Endothelial cell of umbilical vein (primary cell): Measurements from ENCODE around the gene IL16. TPM values are rescaled to one million over a fixed set of nuclear protein-coding genes. Genes with fewer than 3 reads are reported as not detected.

Experiments used
- BruUV-seq: library from RNA; stranded (reverse); fragments of 400-500 nt; replicated peaks from 2 replicates; lab custom pipeline; 2021; lab: Mats Ljungman, UMichigan
- CTCF ChIA-PET: fragments of 300-600, 350-600 bp; sonication (Branson Sonifier 250); formaldehyde crosslinking; loops from one replicate; lab custom pipeline; 2021; ENCODE audit warnings: antibody characterized with exemption, inconsistent platforms; lab: Charles Lee
- POLR2A ChIA-PET: fragments of 300-600, 350-600 bp; sonication (Branson Sonifier 250); formaldehyde crosslinking; loops from one replicate; lab custom pipeline; 2021; ENCODE audit warnings: antibody characterized with exemption, inconsistent platforms; lab: Charles Lee
- DNase-seq: peaks from one replicate; pipeline ENCODE4 v3.0.0-alpha.2; 2011; ENCODE audit warnings: low read depth, low spot score
- FAIRE-seq: peaks from 2 replicates; lab custom pipeline; 2011; peaks lifted over from hg19 to GRCh38; lab: Jason Lieb, UNC
- H2AFZ ChIP-seq: 2 replicates; pipeline ENCODE4 v1.6.0; 2012; ENCODE audit warnings: low read depth, low read length, control low read depth, inconsistent platforms
- H3K27ac ChIP-seq: 2 replicates; pipeline ENCODE4 v1.5.1; 2011; ENCODE audit warnings: low read depth, mild to moderate bottlenecking, control low read depth, low read length, moderate library complexity; ENCODE audit not compliant: insufficient read depth
- H3K27me3 ChIP-seq, 2 experiments: 2 replicates each; pipeline versions ENCODE4 v1.6.0 to v1.6.1; 2011; ENCODE audit warnings: low read length in 2 of 2, mixed read lengths in 1 of 2; ENCODE audit not compliant: control insufficient read depth in 2 of 2, insufficient read depth in 2 of 2
- H3K36me3 ChIP-seq, 2 experiments: 2 replicates in 1 of 2; 3 replicates in 1 of 2; pipeline ENCODE4 v1.5.1; 2011; ENCODE audit warnings: low read length in 2 of 2, mild to moderate bottlenecking in 1 of 2, moderate library complexity in 1 of 2; ENCODE audit not compliant: control insufficient read depth in 2 of 2, insufficient read depth in 2 of 2; ENCODE audit errors: extremely low read depth in 1 of 2
- H3K4me1 ChIP-seq: 3 replicates; pipeline ENCODE4 v1.5.1; 2011; ENCODE audit warnings: mild to moderate bottlenecking, low read length; ENCODE audit not compliant: control insufficient read depth, insufficient read depth; ENCODE audit errors: extremely low read depth
- H3K4me2 ChIP-seq: 2 replicates; pipeline ENCODE4 v1.6.1; 2011; ENCODE audit warnings: low read length, control low read depth, mixed read lengths; ENCODE audit not compliant: insufficient read depth
- H3K4me3 ChIP-seq, 3 experiments: fragments of 200-600 bp in 1 of 3; sonication (generic), shearing (Covaris generic) in 1 of 3; replicated peaks in 1 of 3; 2 replicates each; pipeline ENCODE4 v1.5.1; 2011 to 2016; ENCODE audit warnings: control low read depth in 3 of 3, low read length in 3 of 3, mild to moderate bottlenecking in 2 of 3, inconsistent platforms in 1 of 3, low read depth in 1 of 3, moderate library complexity in 1 of 3; ENCODE audit not compliant: insufficient read depth in 1 of 3
- H3K79me2 ChIP-seq: 2 replicates; pipeline ENCODE4 v1.6.0; 2012; ENCODE audit warnings: low read length, inconsistent platforms; ENCODE audit not compliant: control insufficient read depth, insufficient read depth
- H3K9ac ChIP-seq: replicated peaks from 2 replicates; pipeline ENCODE3; 2011; ENCODE audit warnings: low read length, control low read depth; ENCODE audit not compliant: insufficient read depth; ENCODE audit errors: extremely low read depth
- H3K9me1 ChIP-seq: replicated peaks from 3 replicates; pipeline ENCODE4 v1.6.0; 2011; ENCODE audit warnings: mild to moderate bottlenecking, low read length; ENCODE audit not compliant: control insufficient read depth, insufficient read depth; ENCODE audit errors: extremely low read depth
- H3K9me3 ChIP-seq: replicated peaks from 2 replicates; pipeline ENCODE4 v1.5.1; 2012; ENCODE audit warnings: low read length, inconsistent platforms; ENCODE audit not compliant: control insufficient read depth, insufficient read depth
- H4K20me1 ChIP-seq: replicated peaks from 2 replicates; pipeline ENCODE3; 2011; ENCODE audit warnings: mild to moderate bottlenecking, low read length; ENCODE audit not compliant: control insufficient read depth, insufficient read depth; ENCODE audit errors: extremely low read depth
- CTCF ChIP-seq, 2 donors: IDR thresholded peaks; 1 replicate in 1 of 2; 2 replicates in 1 of 2; pipeline ENCODE4 v1.5.1; 2011; ENCODE audit warnings: low read length in 2 of 2, mild to moderate bottlenecking in 2 of 2, moderate library complexity in 2 of 2, control low read depth in 1 of 2, inconsistent platforms in 1 of 2, low read depth in 1 of 2; ENCODE audit not compliant: insufficient read depth in 1 of 2; ENCODE audit errors: extremely low read depth in 1 of 2
- EZH2 ChIP-seq: IDR thresholded peaks from 2 replicates; pipeline ENCODE4 v1.6.1; 2012; ENCODE audit warnings: borderline replicate concordance, low read depth, mild to moderate bottlenecking, moderate library complexity, low read length, inconsistent platforms; ENCODE audit not compliant: severe bottlenecking
- FOS ChIP-seq: IDR thresholded peaks from 2 replicates; pipeline ENCODE4 v1.6.1; 2011; ENCODE audit warnings: mild to moderate bottlenecking, low read length, moderate library complexity, borderline replicate concordance; ENCODE audit not compliant: insufficient read depth
- GATA2 ChIP-seq: IDR thresholded peaks from 2 replicates; pipeline ENCODE4 v1.7.0; 2011; ENCODE audit warnings: low read depth, mild to moderate bottlenecking, moderate library complexity, mixed read lengths, low read length; ENCODE audit not compliant: insufficient read length, insufficient read depth
- JUN ChIP-seq: IDR thresholded peaks from 2 replicates; pipeline ENCODE4 v1.6.1; 2011; ENCODE audit warnings: borderline replicate concordance, low read depth; ENCODE audit not compliant: insufficient read length, insufficient read depth
- MAX ChIP-seq: IDR thresholded peaks from 2 replicates; pipeline ENCODE4 v1.6.1; 2011; ENCODE audit not compliant: insufficient read depth, insufficient read length
- MYC ChIP-seq: IDR thresholded peaks from one replicate; pipeline ENCODE4 v1.6.1; 2011; ENCODE audit warnings: mild to moderate bottlenecking, low read depth, low read length
- POLR2A ChIP-seq: IDR thresholded peaks from 2 replicates; pipeline ENCODE4 v1.6.1; 2012; ENCODE audit warnings: low read depth, mild to moderate bottlenecking, control low read depth, low read length
- POLR2AphosphoS5 ChIP-seq: IDR thresholded peaks from 2 replicates; pipeline ENCODE4 v1.6.1; 2012; ENCODE audit warnings: low read depth, mild to moderate bottlenecking, control low read depth, low read length, moderate library complexity; ENCODE audit not compliant: insufficient read depth
- dilution Hi-C: fragments of 300-500 bp; cut with MboI; formaldehyde crosslinking; loops from one replicate; pipeline ENCODE4 v1.15.0; 2019; ENCODE audit warnings: low sequenced_read_pairs; ENCODE audit not compliant: extremely low pct_ligation_motif_present
- intact Hi-C: fragments of 100-400 bp; cut with micrococcal nuclease; formaldehyde crosslinking; loops from one replicate; pipeline ENCODE4 v1.10.0; 2022
- polyA plus RNA-seq, 4 experiments: library from polyadenylated mRNA; depleted of rRNA in 3 of 4; stranded (reverse) in 3 of 4; unstranded in 1 of 4; fragments of >200 nt; gene quantifications; 2 replicates each; pipeline versions ENCODE4 v1.2.1 to v1.2.3, GENCODE V29; 2011 to 2012; ENCODE audit warnings: missing spikeins in 1 of 4
- total RNA-seq: library from RNA; stranded (reverse); gene quantifications from 2 replicates; pipeline ENCODE4 v1.2.3, GENCODE V29; 2021

Gene IL16
- total and polyA plus RNA-seq, 2 donors (not counting 3 experiments of a cell fraction or from before 2014, with no cell fraction given), result 0.29 to 2.1 TPM

GRCh38 chr15:81223346-81223971, 26.8 kb downstream of the IL16 start:
- ChIA-PET CTCF (interaction anchor here (1.4 to 2.1 kb wide), 2 partner anchors 10 to 42 kb away, joined by 3 to 11 read pairs; no protein-coding TSS in a partner anchor), POLR2A (no interaction called here)
- Histone ChIP-seq H2AFZ (no peak overlapping the region), H3K4me3 (no peak overlapping the region), H3K4me2 (no peak overlapping the region), H4K20me1 (no peaks in the 10 kb centered on the region), H3K36me3 (no peaks in the 10 kb centered on the region), H3K9ac (no peak overlapping the region), H3K4me1 (no peaks in the 10 kb centered on the region), H3K27ac (no peak overlapping the region), H3K9me1 (no peaks in the 10 kb centered on the region), H3K79me2 (no peaks in the 10 kb centered on the region), H3K9me3 (no peaks in the 10 kb centered on the region), H3K27me3 (peaks cover 0 to 3% of the 10 kb centered on the region in 2 experiments)
- no TSS peak for BruUV-seq
- dilution Hi-C loops, result no loop called here
- DNase-seq (no peak), FAIRE-seq (no peak)
- intact Hi-C loops, result no loop called here
- no peak for TF ChIP-seq POLR2AphosphoS5
- no peak for TF ChIP-seq CTCF (IDR thresholded peaks at IDR 0.05; ENCODE audit: extremely low read depth in 1 of 2, insufficient read depth in 1 of 2, low read depth in 1 of 2, low read length in 2 of 2)
- TF ChIP-seq EZH2, result no peak
- TF ChIP-seq JUN, result no peak
- TF ChIP-seq GATA2, result no peak
- no peak for TF ChIP-seq POLR2A
- TF ChIP-seq MAX, result no peak
- TF ChIP-seq FOS, result no peak
- no peak for TF ChIP-seq MYC
